Measurements from ENCODE around the gene SLC43A2.
A peak's percentile ranks its signal among the peaks of the same experiment; 100 is the strongest.

The SLC43A2 gene

DNA sequence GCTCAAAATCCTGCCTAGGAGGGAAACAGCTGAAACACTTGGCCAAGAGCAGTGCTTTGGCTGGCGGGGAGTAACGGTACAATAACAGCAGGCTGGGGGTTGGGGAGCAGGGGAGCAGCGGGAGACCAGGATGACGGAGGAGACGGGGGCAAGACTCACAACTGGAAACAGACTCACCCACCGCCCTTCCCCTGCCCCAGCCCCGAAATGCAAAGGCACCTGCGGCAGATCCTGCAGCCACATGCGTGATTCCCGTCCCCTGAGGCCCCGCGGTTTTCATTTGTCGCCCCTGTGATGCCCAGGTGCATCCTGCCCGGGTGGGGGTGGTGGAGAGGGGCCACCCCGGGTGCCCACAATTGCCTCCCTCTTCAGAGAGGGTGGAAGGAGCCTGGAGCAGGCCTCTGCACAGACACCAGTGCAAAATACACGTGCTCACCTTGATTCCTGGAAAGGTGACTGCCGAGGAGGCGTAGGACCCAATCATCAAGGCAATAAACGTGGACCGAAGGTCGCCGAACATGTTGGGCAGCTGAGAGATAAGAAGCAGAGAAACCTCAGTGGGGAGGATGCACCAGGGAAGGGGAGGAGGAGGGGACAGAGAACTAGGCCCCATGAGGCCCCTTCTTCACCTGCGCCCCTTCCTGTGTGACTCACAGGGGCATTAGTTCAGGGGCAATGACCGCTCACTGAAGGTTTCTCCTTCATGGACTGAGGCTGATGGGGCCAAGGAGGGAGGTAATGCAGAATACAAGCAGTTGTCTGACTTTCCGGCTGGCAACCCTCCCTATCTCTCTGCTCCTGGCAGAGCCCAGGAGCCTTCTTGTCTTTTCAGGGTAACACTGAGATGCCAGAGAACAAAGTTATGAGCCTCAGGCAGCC, 35.6 kb downstream of the SLC43A2 start:
- DNase-seq (ENCODE audit: low read depth) = no peak

DNA sequence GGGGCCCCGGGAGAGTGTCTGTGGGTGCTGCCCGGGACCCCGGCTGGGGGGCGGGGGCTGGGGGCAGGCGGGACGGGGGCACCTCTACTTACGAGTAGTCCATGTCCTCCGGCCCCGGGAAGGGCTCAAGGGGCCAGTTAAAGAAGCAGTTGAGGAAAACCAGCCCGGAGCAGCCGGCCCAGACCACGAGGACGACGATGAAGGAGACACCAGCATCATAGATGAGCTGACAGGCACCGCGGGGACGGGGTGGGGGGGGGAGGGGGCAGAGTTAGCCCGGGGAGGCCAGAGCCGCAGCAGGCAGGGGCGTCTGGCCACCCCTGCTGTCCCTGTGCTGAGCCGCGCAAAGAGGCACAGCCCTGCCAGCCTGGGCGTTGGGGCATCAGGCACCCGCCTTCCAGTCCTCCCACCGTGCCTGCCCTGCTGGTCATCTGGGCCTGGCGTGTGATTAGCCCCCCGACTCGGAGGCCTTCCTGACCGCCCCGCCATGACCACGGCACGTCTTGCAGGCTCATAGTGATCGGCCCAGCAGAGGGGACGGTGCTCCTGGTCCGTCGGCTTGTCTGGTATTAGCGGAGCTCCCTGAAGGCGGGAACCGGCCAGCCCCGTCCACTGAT, 37.1 kb downstream of the SLC43A2 start:
- Histone ChIP-seq H3K27me3 (replicated peaks; ENCODE audit: control insufficient read depth, insufficient read depth, low read length) (no peaks in the 10 kb centered on the region), H3K36me3 (ENCODE audit: control insufficient read depth, insufficient read depth, low read length, severe bottlenecking) (peaks cover 22% of the 10 kb centered on the region), H3K9ac (ENCODE audit: low read length) (no peak overlapping the region), H3K4me3 (ENCODE audit: low read length) (no peak overlapping the region), H3K9me3 (ENCODE audit: control insufficient read depth, low read length) (no peaks in the 10 kb centered on the region), H3K4me1 (ENCODE audit: control insufficient read depth, insufficient read depth, low read length) (peaks cover 21% of the 10 kb centered on the region)
- no peak for DNase-seq (ENCODE audit: low read depth)

More for the DNA sequence above, 35.6 kb downstream of the SLC43A2 start:
- no peak overlapping the region for H3K4me3 ChIP-seq (ENCODE audit: low read length)
- H3K4me1 ChIP-seq (ENCODE audit: control insufficient read depth, insufficient read depth, low read length) = peaks cover 21% of the 10 kb centered on the region
- H3K27me3 ChIP-seq (replicated peaks; ENCODE audit: control insufficient read depth, insufficient read depth, low read length) = no peaks in the 10 kb centered on the region
- peaks cover 18% of the 10 kb centered on the region for H3K36me3 ChIP-seq (ENCODE audit: control insufficient read depth, insufficient read depth, low read length, severe bottlenecking)
- H3K9ac ChIP-seq (ENCODE audit: low read length) = no peak overlapping the region
- no peaks in the 10 kb centered on the region for H3K9me3 ChIP-seq (ENCODE audit: control insufficient read depth, low read length)

DNA sequence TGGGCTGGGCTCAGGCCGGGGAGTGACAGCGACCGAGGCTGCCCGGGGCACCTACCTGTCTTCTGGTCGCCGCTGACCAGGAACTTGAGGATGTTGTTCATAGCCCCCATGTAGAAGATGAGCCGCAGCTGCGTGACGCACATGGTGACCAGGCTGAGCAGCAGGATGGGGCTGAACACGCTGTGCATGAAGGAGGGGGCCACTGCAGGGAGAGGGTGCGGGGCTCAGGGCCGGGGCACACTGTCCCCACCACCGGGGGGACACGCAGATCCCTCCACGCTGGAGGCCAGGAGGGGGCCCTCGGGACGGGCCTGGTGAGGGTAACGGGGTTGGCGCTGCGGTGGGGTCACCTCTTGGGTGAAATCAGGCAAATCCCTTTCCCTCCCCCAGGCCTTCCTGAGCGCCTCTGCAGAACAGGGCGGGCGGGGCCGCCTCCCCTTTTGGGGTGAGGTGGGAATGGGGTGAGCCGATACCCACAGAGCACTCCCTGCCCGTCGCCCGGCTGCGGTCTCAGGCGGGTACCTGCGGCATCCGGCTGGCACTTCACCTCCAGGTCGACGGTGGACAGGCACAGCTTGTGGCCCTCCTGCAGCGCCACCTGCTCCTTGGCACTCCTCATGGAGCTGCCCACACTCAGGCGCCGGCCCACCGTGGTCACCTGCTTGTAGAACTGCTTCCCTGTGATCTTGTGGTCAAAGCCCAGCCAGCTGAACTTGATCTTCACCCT, 37.7 kb downstream of the SLC43A2 start:
- Histone ChIP-seq H3K27me3 (replicated peaks; ENCODE audit: control insufficient read depth, insufficient read depth, low read length) (no peaks in the 10 kb centered on the region), H3K9ac (ENCODE audit: low read length) (peak overlapping the region; percentile 67), H3K9me3 (ENCODE audit: control insufficient read depth, low read length) (no peaks in the 10 kb centered on the region), H3K4me1 (ENCODE audit: control insufficient read depth, insufficient read depth, low read length) (peaks cover 21% of the 10 kb centered on the region), H3K36me3 (ENCODE audit: control insufficient read depth, insufficient read depth, low read length, severe bottlenecking) (peaks cover 22% of the 10 kb centered on the region), H3K4me3 (ENCODE audit: low read length) (no peak overlapping the region)
- DNase-seq (ENCODE audit: low read depth) = no peak

DNA sequence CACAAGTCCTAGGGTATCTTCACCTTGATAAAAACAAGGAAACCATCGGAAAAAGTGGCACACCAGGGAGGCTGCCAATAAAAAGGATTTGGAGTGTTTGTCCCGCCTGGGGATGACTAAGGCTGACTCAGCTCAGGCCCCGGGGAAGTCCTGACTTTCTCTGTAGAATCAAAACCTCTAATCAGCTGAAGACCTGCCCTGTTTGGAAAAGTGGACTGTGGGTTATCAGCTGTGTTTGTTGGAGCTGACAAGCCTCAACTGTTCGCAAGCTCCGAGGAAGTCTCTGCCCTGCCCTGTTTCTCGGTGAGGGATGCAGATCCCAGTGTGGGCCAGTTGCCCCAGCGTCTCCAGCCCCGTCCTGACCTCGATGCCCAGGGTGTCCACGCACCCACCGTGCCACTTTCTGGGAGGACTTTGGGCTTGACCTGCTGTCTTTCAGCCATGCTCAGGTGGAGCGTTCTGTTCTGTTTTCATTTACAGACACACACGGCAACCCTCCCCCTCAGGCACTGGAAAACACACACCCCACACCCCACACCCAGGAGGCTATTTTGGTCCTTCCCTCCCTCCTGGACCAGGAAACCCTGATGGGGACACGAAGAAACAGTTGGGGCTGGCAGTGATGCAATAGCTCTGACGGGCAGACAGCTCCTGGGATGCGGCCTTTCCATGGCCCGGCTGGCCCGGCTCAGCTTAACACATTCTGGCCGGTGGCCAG, 38.4 kb downstream of the SLC43A2 start:
- Histone ChIP-seq H3K27me3 (replicated peaks; ENCODE audit: control insufficient read depth, insufficient read depth, low read length) (no peaks in the 10 kb centered on the region), H3K4me3 (ENCODE audit: low read length) (peak overlapping the region; percentile 57), H3K4me1 (ENCODE audit: control insufficient read depth, insufficient read depth, low read length) (peaks cover 21% of the 10 kb centered on the region), H3K36me3 (ENCODE audit: control insufficient read depth, insufficient read depth, low read length, severe bottlenecking) (peaks cover 26% of the 10 kb centered on the region), H3K9ac (ENCODE audit: low read length) (peak overlapping the region; percentile 67), H3K9me3 (ENCODE audit: control insufficient read depth, low read length) (no peaks in the 10 kb centered on the region)
- DNase-seq (ENCODE audit: low read depth) = peak; percentile 89

DNA sequence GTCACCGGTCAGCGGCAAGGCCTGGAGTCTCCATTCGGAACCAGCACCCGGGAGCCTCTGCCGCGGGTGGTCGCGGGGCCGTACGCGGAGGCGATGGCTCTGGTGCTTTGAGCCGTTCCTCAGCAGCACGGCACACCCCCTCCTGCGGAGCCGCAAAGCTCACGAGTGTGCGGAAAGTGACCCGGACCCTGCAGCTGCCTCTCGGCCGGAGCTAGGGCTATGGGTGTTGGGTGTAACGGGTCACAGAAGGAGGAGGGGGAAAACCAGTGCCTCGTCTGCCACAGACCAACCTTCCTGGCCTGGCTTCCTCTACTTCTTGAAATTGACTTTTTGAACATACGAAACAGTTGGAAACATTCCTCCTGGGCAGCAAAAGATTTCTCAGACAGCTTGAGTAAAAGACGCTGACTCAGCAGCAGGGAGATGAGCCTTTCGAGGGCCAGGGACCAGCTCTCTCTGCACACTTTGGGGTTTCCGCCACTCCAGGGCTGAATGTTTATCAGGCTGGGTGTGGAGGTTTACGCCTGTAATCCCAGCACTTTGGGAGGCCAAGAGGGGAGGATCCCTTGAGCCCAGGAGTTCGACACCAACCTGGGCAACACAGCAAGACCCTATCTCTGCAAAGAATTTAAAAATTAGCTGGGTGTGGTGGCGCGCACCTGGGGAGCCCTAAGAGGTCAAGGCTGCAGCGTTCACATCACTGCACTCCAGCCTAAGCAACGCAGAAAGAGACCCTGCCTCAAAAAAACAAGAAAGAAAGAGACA, 39.6 kb downstream of the SLC43A2 start:
- DNase-seq (ENCODE audit: low read depth) = no peak
- peaks cover 21% of the 10 kb centered on the region for H3K4me1 ChIP-seq (ENCODE audit: control insufficient read depth, insufficient read depth, low read length)

DNA sequence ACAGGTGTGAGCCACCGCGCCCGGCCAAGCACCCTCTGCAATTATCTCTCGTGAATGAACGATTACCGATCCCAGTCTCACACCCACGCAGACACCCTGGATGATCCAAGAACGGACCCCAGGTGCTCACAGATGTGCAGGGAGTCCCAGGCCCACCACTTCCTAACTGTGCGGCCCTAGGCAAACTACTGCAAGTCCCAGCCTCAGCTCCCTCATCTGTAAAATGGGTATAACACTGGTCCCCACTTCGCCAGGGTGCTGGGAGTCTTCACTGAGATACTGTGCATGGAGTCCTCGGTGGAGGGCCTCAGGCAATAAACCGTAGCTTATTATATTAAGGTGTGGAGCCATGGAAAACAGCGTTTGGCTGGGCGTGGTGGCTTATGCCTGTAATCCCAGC, 44.5 kb downstream of the SLC43A2 start:
- no peak overlapping the region for H3K4me3 ChIP-seq (ENCODE audit: low read length)
- no peak overlapping the region for H3K9ac ChIP-seq (ENCODE audit: low read length)
- H3K27me3 ChIP-seq (replicated peaks; ENCODE audit: control insufficient read depth, insufficient read depth, low read length) = no peaks in the 10 kb centered on the region
- H3K4me1 ChIP-seq (ENCODE audit: control insufficient read depth, insufficient read depth, low read length) = peaks cover 9% of the 10 kb centered on the region
- H3K36me3 ChIP-seq (ENCODE audit: control insufficient read depth, insufficient read depth, low read length, severe bottlenecking) = peaks cover 37% of the 10 kb centered on the region
- no peaks in the 10 kb centered on the region for H3K9me3 ChIP-seq (ENCODE audit: control insufficient read depth, low read length)
- no peak for DNase-seq (ENCODE audit: low read depth)

More for the DNA sequence above, 39.6 kb downstream of the SLC43A2 start:
- no peaks in the 10 kb centered on the region for H3K27me3 ChIP-seq (replicated peaks; ENCODE audit: control insufficient read depth, insufficient read depth, low read length)
- H3K4me3 ChIP-seq (ENCODE audit: low read length) = no peak overlapping the region
- H3K9ac ChIP-seq (ENCODE audit: low read length) = no peak overlapping the region
- no peaks in the 10 kb centered on the region for H3K9me3 ChIP-seq (ENCODE audit: control insufficient read depth, low read length)
- H3K36me3 ChIP-seq (ENCODE audit: control insufficient read depth, insufficient read depth, low read length, severe bottlenecking) = peaks cover 35% of the 10 kb centered on the region

DNA sequence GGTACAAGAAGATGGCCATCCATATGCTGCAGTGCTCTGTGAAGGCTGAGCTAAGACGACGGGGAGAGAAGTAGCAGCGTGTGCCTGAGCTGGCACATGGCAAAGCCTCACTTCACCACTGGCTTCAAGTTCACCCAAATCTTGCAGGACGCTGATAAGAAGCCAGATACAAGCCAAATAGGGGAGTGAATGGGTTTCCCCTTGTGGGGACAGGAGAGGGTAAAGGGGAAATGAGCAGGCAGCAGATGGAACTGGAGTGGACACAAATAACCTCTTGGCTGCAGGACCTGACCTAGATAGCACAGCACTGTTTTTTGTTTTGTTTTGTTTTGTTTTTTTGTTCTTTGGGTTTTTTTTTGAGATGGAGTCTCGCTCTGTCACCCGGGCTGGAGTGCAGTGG, 45.1 kb downstream of the SLC43A2 start:
- Histone ChIP-seq H3K27me3 (replicated peaks; ENCODE audit: control insufficient read depth, insufficient read depth, low read length) (no peaks in the 10 kb centered on the region), H3K4me1 (ENCODE audit: control insufficient read depth, insufficient read depth, low read length) (peaks cover 6% of the 10 kb centered on the region), H3K9me3 (ENCODE audit: control insufficient read depth, low read length) (no peaks in the 10 kb centered on the region), H3K4me3 (ENCODE audit: low read length) (no peak overlapping the region), H3K36me3 (ENCODE audit: control insufficient read depth, insufficient read depth, low read length, severe bottlenecking) (peaks cover 34% of the 10 kb centered on the region), H3K9ac (ENCODE audit: low read length) (no peak overlapping the region)
- no peak for DNase-seq (ENCODE audit: low read depth)

DNA sequence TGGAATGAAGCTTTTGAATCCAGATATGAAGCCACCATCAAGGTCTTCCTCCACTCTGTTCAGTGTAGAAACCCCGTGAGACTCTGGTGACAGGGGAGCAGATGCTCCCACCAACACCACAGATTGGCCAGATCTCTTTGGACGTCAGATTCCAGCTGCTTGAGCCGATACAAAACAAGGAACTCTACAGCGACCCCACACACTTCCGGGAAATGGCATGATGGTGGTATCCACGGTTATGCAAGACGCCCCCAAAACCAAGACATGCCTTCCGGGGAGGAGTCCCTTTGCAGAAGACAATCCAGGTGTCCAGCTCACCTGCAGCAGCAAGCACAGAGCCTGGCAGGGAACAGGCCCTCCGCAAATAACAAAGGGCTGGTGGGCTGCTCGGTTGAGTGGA, 46.3 kb downstream of the SLC43A2 start:
- Histone ChIP-seq H3K9me3 (ENCODE audit: control insufficient read depth, low read length) (no peaks in the 10 kb centered on the region), H3K36me3 (ENCODE audit: control insufficient read depth, insufficient read depth, low read length, severe bottlenecking) (peaks cover 34% of the 10 kb centered on the region), H3K9ac (ENCODE audit: low read length) (no peak overlapping the region), H3K4me3 (ENCODE audit: low read length) (no peak overlapping the region), H3K27me3 (replicated peaks; ENCODE audit: control insufficient read depth, insufficient read depth, low read length) (no peaks in the 10 kb centered on the region), H3K4me1 (ENCODE audit: control insufficient read depth, insufficient read depth, low read length) (peaks cover 17% of the 10 kb centered on the region)
- no peak for DNase-seq (ENCODE audit: low read depth)

DNA sequence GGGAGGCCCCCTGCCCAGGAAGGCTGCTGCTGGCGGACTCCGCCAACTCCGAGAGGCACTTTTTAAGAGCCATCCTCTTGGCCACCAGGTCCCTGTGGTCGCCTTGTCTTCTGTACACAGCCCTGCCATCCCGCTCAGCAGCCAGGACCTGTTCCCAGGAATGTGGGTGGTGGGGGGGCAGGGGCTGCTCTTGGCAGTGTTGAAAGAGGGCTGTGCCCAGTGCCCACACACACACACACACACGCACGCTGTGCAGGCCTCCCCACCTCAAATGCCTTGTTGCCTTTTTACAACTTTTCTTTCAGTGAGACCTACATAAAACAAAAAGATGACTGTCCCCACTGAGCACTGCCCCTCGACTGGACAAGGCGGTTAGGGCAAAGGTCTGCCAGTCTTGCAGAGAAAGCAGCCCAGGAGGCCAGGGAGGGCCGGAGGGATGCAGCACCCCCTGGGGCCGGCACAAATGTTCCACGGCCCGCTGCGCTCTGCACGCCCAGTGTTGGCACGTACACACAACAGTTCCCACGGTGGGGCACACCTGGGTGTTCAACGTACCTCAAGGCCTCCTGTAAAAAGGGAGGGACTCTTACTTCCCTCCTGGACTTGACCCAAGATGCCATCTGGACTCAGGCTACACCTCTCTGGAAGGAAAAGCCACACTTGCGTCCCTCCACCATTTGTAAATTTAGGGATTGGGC, 47.5 kb downstream of the SLC43A2 start:
- no peak for DNase-seq (ENCODE audit: low read depth)

DNA sequence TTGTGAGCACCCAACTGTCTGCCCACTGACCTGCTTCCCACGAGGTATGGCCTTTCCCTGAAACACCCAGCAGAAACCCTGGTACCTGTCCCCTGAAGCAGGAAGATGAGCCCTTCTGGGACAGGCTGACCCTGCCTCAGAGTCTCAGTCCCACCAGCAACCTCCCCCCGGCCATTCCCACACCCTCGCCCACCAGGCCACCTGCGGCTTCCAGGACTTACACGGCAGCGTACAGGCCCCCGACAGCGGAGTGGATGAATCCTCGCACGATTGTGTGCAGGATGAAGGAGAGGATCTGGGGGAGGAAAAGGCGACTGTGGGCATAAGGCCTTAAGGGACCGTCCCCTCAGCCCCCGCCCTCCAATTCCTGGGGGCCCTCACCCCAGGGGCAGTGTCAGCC, 50.6 kb downstream of the SLC43A2 start:
- Histone ChIP-seq H3K9me3 (ENCODE audit: control insufficient read depth, low read length) (no peaks in the 10 kb centered on the region), H3K27me3 (replicated peaks; ENCODE audit: control insufficient read depth, insufficient read depth, low read length) (no peaks in the 10 kb centered on the region), H3K4me3 (ENCODE audit: low read length) (no peak overlapping the region), H3K36me3 (ENCODE audit: control insufficient read depth, insufficient read depth, low read length, severe bottlenecking) (peaks cover 13% of the 10 kb centered on the region), H3K9ac (ENCODE audit: low read length) (peak overlapping the region; percentile 51), H3K4me1 (ENCODE audit: control insufficient read depth, insufficient read depth, low read length) (peaks cover 25% of the 10 kb centered on the region)
- DNase-seq (ENCODE audit: low read depth) = no peak

More for the DNA sequence above, 47.5 kb downstream of the SLC43A2 start:
- no peaks in the 10 kb centered on the region for H3K27me3 ChIP-seq (replicated peaks; ENCODE audit: control insufficient read depth, insufficient read depth, low read length)
- H3K36me3 ChIP-seq (ENCODE audit: control insufficient read depth, insufficient read depth, low read length, severe bottlenecking) = peaks cover 29% of the 10 kb centered on the region
- no peak overlapping the region for H3K4me3 ChIP-seq (ENCODE audit: low read length)
- H3K9me3 ChIP-seq (ENCODE audit: control insufficient read depth, low read length) = no peaks in the 10 kb centered on the region
- no peak overlapping the region for H3K9ac ChIP-seq (ENCODE audit: low read length)
- H3K4me1 ChIP-seq (ENCODE audit: control insufficient read depth, insufficient read depth, low read length) = peaks cover 17% of the 10 kb centered on the region
